ENCODE results near the gene SPOCK1.

DNA sequence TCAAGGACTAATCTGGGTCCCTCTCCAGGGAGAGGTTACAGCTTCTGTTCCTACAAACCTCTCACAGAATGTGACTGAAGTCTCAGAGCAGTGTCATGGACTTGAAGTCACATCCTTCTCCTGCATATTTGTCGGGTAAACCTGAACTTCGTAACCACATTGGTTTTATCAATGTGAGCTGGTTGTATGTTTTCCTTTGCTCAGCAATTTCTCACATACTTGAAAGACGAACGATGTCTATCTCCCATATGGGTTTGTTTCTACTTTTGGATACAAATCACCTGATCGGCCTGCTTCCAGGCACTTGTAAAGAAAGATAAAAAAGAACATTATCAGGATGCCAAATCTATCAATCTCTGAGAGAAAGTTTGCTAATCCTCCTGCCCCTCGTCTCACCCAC, 411.0 kb downstream of the SPOCK1 start:
- TF ChIP-seq CTCF (IDR thresholded peaks at IDR 0.05) = no peak
- TF ChIP-seq POLR2A (IDR thresholded peaks at IDR 0.05) = no peak
- no peak for TF ChIP-seq EP300 (IDR thresholded peaks at IDR 0.05; ENCODE audit: low read depth)
- no peak for TF ChIP-seq POLR2AphosphoS5 (IDR thresholded peaks at IDR 0.05)

Measured in transverse colon (tissue), 4 donors.